MCF 10A (cell line): ENCODE measurements around the gene PVALB. TPM values are rescaled to one million over a fixed set of nuclear protein-coding genes. Genes with fewer than 3 reads are reported as not detected.

Source experiments
- BruUV-seq: library from RNA; stranded (reverse); fragments of 400-500 nt; replicated peaks from 2 replicates; lab custom pipeline; 2021; lab: Mats Ljungman, UMichigan
- CTCF ChIA-PET: fragments of 300-600 bp; sonication (Branson Sonifier 250); formaldehyde crosslinking; extraction: SDS; loops from one replicate; lab custom pipeline; 2021; ENCODE audit warnings: antibody characterized with exemption, inconsistent platforms; lab: Yijun Ruan, JAX
- POLR2A ChIA-PET: fragments of 300-600, 350-650 bp; sonication (Branson Sonifier 250); formaldehyde crosslinking; extraction: SDS; loops from one replicate; lab custom pipeline; 2020; ENCODE audit warnings: antibody characterized with exemption, inconsistent platforms; lab: Yijun Ruan, JAX
- DNase-seq: peaks from one replicate; pipeline ENCODE4 v3.0.0-alpha.2; 2018; ENCODE audit not compliant: unreplicated experiment
- H3K27ac Mint-ChIP-seq: one replicate; pipeline ENCODE4 v1.8.0; 2022; ENCODE audit warnings: mild to moderate bottlenecking, low read depth, mixed read lengths; ENCODE audit not compliant: unreplicated experiment
- H3K27me3 Mint-ChIP-seq: one replicate; pipeline ENCODE4 v1.8.0; 2022; ENCODE audit warnings: mixed read lengths; ENCODE audit not compliant: insufficient read depth, unreplicated experiment
- H3K36me3 Mint-ChIP-seq: one replicate; pipeline ENCODE4 v1.8.0; 2022; ENCODE audit warnings: mild to moderate bottlenecking, moderate library complexity, mixed read lengths; ENCODE audit not compliant: insufficient read depth, unreplicated experiment
- H3K4me1 Mint-ChIP-seq: one replicate; pipeline ENCODE4 v1.8.0; 2022; ENCODE audit warnings: mixed read lengths; ENCODE audit not compliant: insufficient read depth, unreplicated experiment
- H3K4me3 Mint-ChIP-seq: one replicate; pipeline ENCODE4 v1.8.0; 2022; ENCODE audit warnings: mild to moderate bottlenecking, moderate library complexity, mixed read lengths; ENCODE audit not compliant: unreplicated experiment
- H3K9me3 Mint-ChIP-seq: one replicate; pipeline ENCODE4 v1.8.0; 2022; ENCODE audit warnings: mixed read lengths; ENCODE audit not compliant: unreplicated experiment
- CTCF ChIP-seq: fragments of 200-600 bp; IDR thresholded peaks from one replicate; pipeline ENCODE4 v1.8.0; 2022; ENCODE audit warnings: antibody characterized with exemption, mild to moderate bottlenecking; ENCODE audit not compliant: unreplicated experiment
- intact Hi-C: fragments of 100-400 bp; cut with micrococcal nuclease; formaldehyde crosslinking; loops from 2 replicates; pipeline ENCODE4 v1.14.1; 2022
- total RNA-seq: library from RNA; stranded (reverse); gene quantifications from 2 replicates; pipeline ENCODE4 v1.2.3, GENCODE V29; 2022

The PVALB gene
- total RNA-seq, 1 experiment from 2014 or later = not detected

- no peak for DNase-seq
- BruUV-seq = no TSS peak
- Mint-ChIP-seq H3K4me3 (no peak overlapping the region), H3K36me3 (no peaks in the 10 kb centered on the region), H3K27ac (no peak overlapping the region), H3K27me3 (peaks cover 50% of the 10 kb centered on the region), H3K4me1 (no peaks in the 10 kb centered on the region), H3K9me3 (no peaks in the 10 kb centered on the region)
- no peak for TF ChIP-seq CTCF
- ChIA-PET POLR2A (no interaction called here), CTCF (interaction anchor here (0.6 kb wide), 1 partner anchor 398 kb away, joined by 5 read pairs; no protein-coding TSS in a partner anchor)
- intact Hi-C loops = no loop called here
Observed at GRCh38 chr22:36798674-36799066, 18.2 kb downstream of the PVALB start.

GRCh38 chr22:36797911-36798673, 18.7 kb downstream of the PVALB start:
- DNase-seq = no peak
- no peak for TF ChIP-seq CTCF
- H3K9me3 Mint-ChIP-seq = no peaks in the 10 kb centered on the region
- intact Hi-C loops = no loop called here
- ChIA-PET POLR2A (interaction anchor here (0.6 kb wide), 1 partner anchor 31 kb away, joined by 3 read pairs; no protein-coding TSS in a partner anchor), CTCF (no interaction called here)
- BruUV-seq = no TSS peak
- no peak overlapping the region for H3K27ac Mint-ChIP-seq
- H3K4me3 Mint-ChIP-seq = no peak overlapping the region
- H3K27me3 Mint-ChIP-seq = peaks cover 44% of the 10 kb centered on the region
- H3K4me1 Mint-ChIP-seq = no peaks in the 10 kb centered on the region
- H3K36me3 Mint-ChIP-seq = no peaks in the 10 kb centered on the region

- TF ChIP-seq CTCF = no peak
- POLR2A ChIA-PET = no interaction called here
- peaks cover 39% of the 10 kb centered on the region for H3K27me3 Mint-ChIP-seq
Observed at GRCh38 chr22:36797374-36797773, 19.5 kb downstream of the PVALB start.

GRCh38 chr22:36796552-36797175, 20.2 kb downstream of the PVALB start:
- TF ChIP-seq CTCF = no peak
- intact Hi-C loops = no loop called here
- ChIA-PET CTCF (interaction anchor here (0.8 to 1.1 kb wide), 2 partner anchors 59 to 248 kb away, joined by 3 to 5 read pairs; no protein-coding TSS in a partner anchor), POLR2A (interaction anchor here (0.7 kb wide), 1 partner anchor 40 kb away, joined by 3 read pairs; no protein-coding TSS in a partner anchor)
- Mint-ChIP-seq H3K27me3 (peaks cover 33% of the 10 kb centered on the region), H3K27ac (no peak overlapping the region), H3K9me3 (no peaks in the 10 kb centered on the region), H3K4me1 (no peaks in the 10 kb centered on the region), H3K36me3 (no peaks in the 10 kb centered on the region), H3K4me3 (no peak overlapping the region)
- DNase-seq = no peak
- no TSS peak for BruUV-seq

More at GRCh38 chr22:36797374-36797773, 19.5 kb downstream of the PVALB start:
- Mint-ChIP-seq H3K9me3 (no peaks in the 10 kb centered on the region), H3K27ac (no peak overlapping the region), H3K4me3 (no peak overlapping the region), H3K4me1 (no peaks in the 10 kb centered on the region), H3K36me3 (no peaks in the 10 kb centered on the region)
- CTCF ChIA-PET = no interaction called here
- no TSS peak for BruUV-seq
- intact Hi-C loops = no loop called here
- DNase-seq = no peak
